Measurements from ENCODE around the gene PPP1R15A.

GRCh38 chr19:48844472-48844871 is 27.7 kb upstream of the PPP1R15A start:
- no peak for TF ChIP-seq EZH2 (IDR thresholded peaks at IDR 0.05)
- no peak for TF ChIP-seq CTCF (IDR thresholded peaks at IDR 0.05)
- no peak for TF ChIP-seq EZH2phosphoT487 (IDR thresholded peaks at IDR 0.05)
